ENCODE results near the gene CERK.

Gene CERK

DNA sequence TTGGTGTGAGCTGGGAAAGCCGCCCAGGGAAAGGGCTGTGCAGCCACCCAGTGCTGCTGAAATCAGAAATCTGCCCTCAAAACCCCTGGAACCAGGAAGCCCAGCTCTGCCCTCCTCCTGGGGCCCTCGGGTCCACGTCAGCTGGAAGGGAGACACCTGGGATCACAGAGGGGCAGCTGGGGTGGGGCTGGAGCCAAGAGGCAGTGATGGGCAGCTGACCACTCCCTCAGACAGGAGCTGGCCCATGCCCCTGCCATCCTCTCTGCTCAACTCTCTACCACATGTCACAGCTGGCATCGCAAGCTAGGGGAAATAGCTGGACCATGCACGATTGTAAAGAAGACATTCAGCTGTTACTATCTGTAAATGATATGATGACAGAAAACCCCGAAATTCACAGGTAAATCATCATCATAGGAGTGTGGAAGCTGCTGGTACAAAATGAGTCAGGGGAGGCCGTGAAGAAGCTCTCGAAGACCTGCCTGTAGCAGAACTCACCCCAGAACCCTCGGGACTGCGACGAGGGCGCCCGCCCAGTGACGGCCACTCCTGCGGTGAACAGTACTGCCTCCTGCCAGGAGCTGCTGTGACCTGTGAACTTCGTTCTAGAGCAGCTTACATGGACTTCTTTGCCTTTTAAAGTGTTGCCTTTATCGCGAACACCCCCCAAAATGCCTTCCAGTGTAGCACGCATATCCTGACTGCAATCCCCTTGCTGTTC lies 55.9 kb downstream of the CERK start:
- no peak overlapping the region for H3K56ac ChIP-seq (ENCODE audit: low read length)
- WGBS (ENCODE audit: extremely low coverage, insufficient coverage, low lambda C conversion rate): no CpG with 5 or more reads among the region's 19 CpGs

DNA sequence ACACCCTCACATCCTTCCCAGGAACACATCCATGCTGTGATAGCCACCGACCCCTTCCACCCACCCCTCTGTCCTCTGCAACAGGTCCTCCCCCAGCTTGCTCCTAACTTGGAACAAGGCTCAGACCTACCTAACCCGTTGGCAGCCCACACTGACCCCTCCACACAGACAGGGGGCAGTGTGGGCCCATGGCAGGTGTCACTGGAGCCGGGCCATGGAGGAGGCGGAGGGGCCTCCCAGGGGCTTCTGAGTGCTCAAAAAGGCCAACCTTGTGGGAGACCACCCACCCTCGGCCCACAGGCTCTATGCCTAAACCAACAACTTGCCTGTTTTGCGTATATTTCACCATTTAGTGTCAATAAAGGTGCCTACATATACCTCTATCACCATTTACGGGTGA lies 57.0 kb downstream of the CERK start:
- H3K9ac ChIP-seq (ENCODE audit: low read length): no peak overlapping the region
- no peak overlapping the region for H3K23ac ChIP-seq (ENCODE audit: low read length)
- H3K4me3 ChIP-seq (ENCODE audit: low read length): no peak overlapping the region
- H3K4ac ChIP-seq (ENCODE audit: low read depth, low read length): no peak overlapping the region
- H2BK15ac ChIP-seq (replicated peaks; ENCODE audit: low read depth): no peak overlapping the region
- no peaks in the 10 kb centered on the region for H3K79me2 ChIP-seq (ENCODE audit: control insufficient read depth, insufficient read depth, low read length)
- H4K8ac ChIP-seq (ENCODE audit: low read depth, low read length): no peak overlapping the region
- no peak overlapping the region for H4K5ac ChIP-seq (ENCODE audit: low read length)
- H3K18ac ChIP-seq (ENCODE audit: low read length): no peak overlapping the region
- H3K27me3 ChIP-seq (ENCODE audit: insufficient read depth, low read length, poor library complexity): no peaks in the 10 kb centered on the region
- no peak overlapping the region for H3K56ac ChIP-seq (ENCODE audit: low read length)
- H2BK120ac ChIP-seq (ENCODE audit: low read depth, low read length): no peak overlapping the region
- no peak overlapping the region for H2AK5ac ChIP-seq (ENCODE audit: low read length)
- WGBS (ENCODE audit: extremely low coverage, insufficient coverage, low lambda C conversion rate): no CpG with 5 or more reads among the region's 7 CpGs
- no peak overlapping the region for H3K27ac ChIP-seq (ENCODE audit: low read depth, low read length)
- H3K79me1 ChIP-seq (ENCODE audit: low read length): no peaks in the 10 kb centered on the region
- H3K36me3 ChIP-seq (ENCODE audit: control insufficient read depth, insufficient read depth, low read length): no peaks in the 10 kb centered on the region
- DNase-seq: peak; percentile 48
- H3K4me1 ChIP-seq (ENCODE audit: control insufficient read depth, low read depth, low read length): no peaks in the 10 kb centered on the region
- no peak overlapping the region for H2BK5ac ChIP-seq (ENCODE audit: low read length)
- no peak overlapping the region for H3K4me2 ChIP-seq (ENCODE audit: low read length)

More for the DNA sequence above, 55.9 kb downstream of the CERK start:
- H4K5ac ChIP-seq (ENCODE audit: low read length): no peak overlapping the region
- no peak overlapping the region for H4K8ac ChIP-seq (ENCODE audit: low read depth, low read length)
- H2BK5ac ChIP-seq (ENCODE audit: low read length): no peak overlapping the region
- DNase-seq: no peak
- no peak overlapping the region for H3K23ac ChIP-seq (ENCODE audit: low read length)
- no peaks in the 10 kb centered on the region for H3K27me3 ChIP-seq (ENCODE audit: insufficient read depth, low read length, poor library complexity)
- no peak overlapping the region for H3K4me3 ChIP-seq (ENCODE audit: low read length)
- no peaks in the 10 kb centered on the region for H3K4me1 ChIP-seq (ENCODE audit: control insufficient read depth, low read depth, low read length)
- H3K9ac ChIP-seq (ENCODE audit: low read length): no peak overlapping the region
- H3K27ac ChIP-seq (ENCODE audit: low read depth, low read length): no peak overlapping the region
- H3K79me2 ChIP-seq (ENCODE audit: control insufficient read depth, insufficient read depth, low read length): no peaks in the 10 kb centered on the region
- H2BK120ac ChIP-seq (ENCODE audit: low read depth, low read length): no peak overlapping the region
- peaks cover 2% of the 10 kb centered on the region for H3K36me3 ChIP-seq (ENCODE audit: control insufficient read depth, insufficient read depth, low read length)
- no peak overlapping the region for H3K18ac ChIP-seq (ENCODE audit: low read length)
- H3K4me2 ChIP-seq (ENCODE audit: low read length): no peak overlapping the region
- no peaks in the 10 kb centered on the region for H3K79me1 ChIP-seq (ENCODE audit: low read length)
- H2AK5ac ChIP-seq (ENCODE audit: low read length): no peak overlapping the region
- no peak overlapping the region for H2BK15ac ChIP-seq (replicated peaks; ENCODE audit: low read depth)
- no peak overlapping the region for H3K4ac ChIP-seq (ENCODE audit: low read depth, low read length)

DNA sequence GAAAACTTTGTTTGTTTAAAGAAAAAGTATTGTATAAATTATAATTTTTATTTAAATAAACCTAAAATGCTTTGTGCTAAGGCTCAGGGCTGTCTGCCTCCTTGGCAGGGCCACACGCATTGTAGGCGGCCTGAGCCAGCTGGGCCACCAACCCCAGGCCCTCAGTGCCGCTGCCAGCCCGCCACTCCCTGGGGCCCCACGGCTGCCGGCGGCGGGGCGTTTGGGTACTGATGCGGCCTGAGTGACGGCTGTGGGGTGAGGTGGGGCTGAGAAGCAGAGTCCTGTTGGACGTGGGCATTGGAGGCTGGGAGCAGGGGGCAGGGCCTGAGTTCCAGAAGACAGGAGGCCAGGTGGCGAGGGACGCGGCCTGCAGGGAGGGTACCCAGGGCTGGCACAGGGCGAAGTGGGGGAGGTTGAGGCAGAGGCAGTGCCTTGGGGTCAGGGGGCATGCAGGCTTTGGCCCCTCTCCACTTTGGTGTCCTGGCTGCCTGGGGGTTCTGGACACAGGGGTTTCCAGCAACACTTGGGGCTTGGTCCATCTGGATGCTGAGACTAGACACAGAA lies 58.3 kb downstream of the CERK start:
- Histone ChIP-seq H3K18ac (ENCODE audit: low read length) (no peak overlapping the region), H3K27me3 (ENCODE audit: insufficient read depth, low read length, poor library complexity) (no peaks in the 10 kb centered on the region), H3K4ac (ENCODE audit: low read depth, low read length) (no peak overlapping the region), H4K5ac (ENCODE audit: low read length) (no peak overlapping the region), H3K79me2 (ENCODE audit: control insufficient read depth, insufficient read depth, low read length) (no peaks in the 10 kb centered on the region), H2BK5ac (ENCODE audit: low read length) (no peak overlapping the region), H3K9ac (ENCODE audit: low read length) (no peak overlapping the region), H4K8ac (ENCODE audit: low read depth, low read length) (no peak overlapping the region), H3K79me1 (ENCODE audit: low read length) (no peaks in the 10 kb centered on the region), H3K4me3 (ENCODE audit: low read length) (no peak overlapping the region), H3K56ac (ENCODE audit: low read length) (no peak overlapping the region), H3K4me2 (ENCODE audit: low read length) (no peak overlapping the region), H3K23ac (ENCODE audit: low read length) (no peak overlapping the region), H3K27ac (ENCODE audit: low read depth, low read length) (no peak overlapping the region), H2AK5ac (ENCODE audit: low read length) (no peak overlapping the region), H2BK120ac (ENCODE audit: low read depth, low read length) (no peak overlapping the region), H3K36me3 (ENCODE audit: control insufficient read depth, insufficient read depth, low read length) (no peaks in the 10 kb centered on the region), H3K4me1 (ENCODE audit: control insufficient read depth, low read depth, low read length) (no peaks in the 10 kb centered on the region), H2BK15ac (replicated peaks; ENCODE audit: low read depth) (no peak overlapping the region)
- no peak for DNase-seq
- no CpG with 5 or more reads among the region's 16 CpGs for WGBS (ENCODE audit: extremely low coverage, insufficient coverage, low lambda C conversion rate)

DNA sequence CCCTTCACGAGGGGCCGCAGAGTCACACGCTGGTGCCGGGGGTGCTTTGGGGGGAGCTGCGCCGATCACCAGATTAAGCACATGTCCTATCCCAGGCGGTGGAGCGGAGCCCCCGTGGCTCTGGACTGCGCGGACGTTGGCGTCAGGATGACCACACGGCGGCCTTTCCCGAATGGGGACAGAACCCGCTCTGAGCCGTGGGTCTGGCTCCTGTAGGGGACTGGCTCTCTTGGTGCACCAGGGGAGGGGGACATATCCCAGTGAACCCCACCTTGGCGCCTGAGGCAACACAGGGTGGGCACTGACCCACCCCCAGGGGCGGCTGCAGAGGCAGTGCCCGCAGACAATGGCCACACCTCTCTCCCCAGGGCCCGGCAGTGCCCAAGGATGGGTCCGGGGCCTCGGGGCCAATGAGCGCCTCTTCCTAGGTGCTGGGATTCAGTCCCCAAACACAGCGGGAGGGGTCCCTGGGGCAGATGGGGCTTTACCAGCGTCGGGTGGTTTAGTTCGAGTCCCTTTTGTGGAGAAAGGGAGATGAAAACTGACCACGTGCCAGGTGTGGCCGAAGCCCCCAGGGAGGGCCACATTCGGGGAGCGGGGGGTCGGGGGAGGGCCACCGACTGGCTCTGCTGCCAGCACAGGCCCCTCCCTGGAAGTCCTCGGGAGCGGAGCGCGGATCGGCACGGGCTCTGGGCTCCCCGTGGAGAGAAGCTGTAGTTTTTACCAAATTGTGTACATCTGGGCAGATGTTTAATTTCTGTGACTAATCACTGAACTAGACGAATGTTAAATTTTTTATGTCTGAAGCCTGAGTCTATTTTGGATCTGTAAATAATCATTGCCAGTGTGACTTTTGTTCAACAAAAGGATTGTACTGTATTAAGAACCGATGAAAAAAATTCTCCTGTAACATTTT lies 59.0 kb downstream of the CERK start:
- H2BK120ac ChIP-seq (ENCODE audit: low read depth, low read length): no peak overlapping the region

DNA sequence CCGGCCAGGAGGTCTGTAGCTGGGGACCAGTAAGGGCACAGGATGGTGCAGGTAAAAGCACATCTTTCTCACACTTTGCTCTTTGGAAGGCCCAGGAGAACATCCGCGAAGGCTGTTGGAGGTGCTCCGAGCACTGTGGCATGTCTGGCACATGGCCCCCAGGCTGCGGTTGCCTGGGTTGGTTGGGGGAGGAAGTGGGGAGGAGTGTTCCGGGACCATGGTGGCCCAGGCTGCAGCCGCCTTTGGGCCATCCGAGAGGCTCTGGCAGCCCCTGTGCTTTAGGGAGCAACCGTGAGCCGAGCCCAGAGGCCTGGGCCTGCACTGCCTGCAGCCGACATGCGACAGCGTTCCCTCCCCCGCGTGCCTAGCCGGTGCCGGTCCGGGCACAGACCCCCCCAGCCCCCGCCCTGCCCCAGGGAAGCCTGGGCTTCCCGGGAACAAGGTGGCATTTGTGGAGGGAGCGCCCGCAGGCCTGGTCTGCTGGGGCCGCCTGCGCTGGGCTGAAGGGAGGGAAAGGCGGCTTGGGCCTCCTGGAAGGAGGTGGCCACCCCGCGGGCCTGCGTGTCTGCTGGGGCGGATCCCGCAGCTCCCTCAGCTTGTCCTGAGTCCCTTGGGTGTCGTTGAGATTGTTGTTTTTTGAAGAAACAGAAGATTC lies 59.9 kb downstream of the CERK start:
- no peak overlapping the region for H2BK120ac ChIP-seq (ENCODE audit: low read depth, low read length)
- no peak overlapping the region for H4K8ac ChIP-seq (ENCODE audit: low read depth, low read length)
- no peaks in the 10 kb centered on the region for H3K36me3 ChIP-seq (ENCODE audit: control insufficient read depth, insufficient read depth, low read length)
- H3K79me2 ChIP-seq (ENCODE audit: control insufficient read depth, insufficient read depth, low read length): no peaks in the 10 kb centered on the region
- no peak overlapping the region for H3K27ac ChIP-seq (ENCODE audit: low read depth, low read length)
- WGBS (ENCODE audit: extremely low coverage, insufficient coverage, low lambda C conversion rate): no CpG with 5 or more reads among the region's 31 CpGs
- no peak overlapping the region for H3K9ac ChIP-seq (ENCODE audit: low read length)
- no peak overlapping the region for H2AK5ac ChIP-seq (ENCODE audit: low read length)
- H3K4ac ChIP-seq (ENCODE audit: low read depth, low read length): no peak overlapping the region
- DNase-seq: no peak
- no peak overlapping the region for H4K5ac ChIP-seq (ENCODE audit: low read length)
- H3K56ac ChIP-seq (ENCODE audit: low read length): no peak overlapping the region
- no peaks in the 10 kb centered on the region for H3K79me1 ChIP-seq (ENCODE audit: low read length)
- H3K18ac ChIP-seq (ENCODE audit: low read length): no peak overlapping the region
- no peak overlapping the region for H3K4me2 ChIP-seq (ENCODE audit: low read length)
- H3K4me1 ChIP-seq (ENCODE audit: control insufficient read depth, low read depth, low read length): no peaks in the 10 kb centered on the region
- no peaks in the 10 kb centered on the region for H3K27me3 ChIP-seq (ENCODE audit: insufficient read depth, low read length, poor library complexity)
- H3K4me3 ChIP-seq (ENCODE audit: low read length): no peak overlapping the region
- no peak overlapping the region for H3K23ac ChIP-seq (ENCODE audit: low read length)
- no peak overlapping the region for H2BK5ac ChIP-seq (ENCODE audit: low read length)
- H2BK15ac ChIP-seq (replicated peaks; ENCODE audit: low read depth): no peak overlapping the region

More for the DNA sequence above, 59.0 kb downstream of the CERK start:
- no peak overlapping the region for H2AK5ac ChIP-seq (ENCODE audit: low read length)
- H3K56ac ChIP-seq (ENCODE audit: low read length): no peak overlapping the region
- no peak for DNase-seq
- H3K9ac ChIP-seq (ENCODE audit: low read length): no peak overlapping the region
- H3K18ac ChIP-seq (ENCODE audit: low read length): no peak overlapping the region
- H3K4me2 ChIP-seq (ENCODE audit: low read length): no peak overlapping the region
- H3K23ac ChIP-seq (ENCODE audit: low read length): no peak overlapping the region
- no peak overlapping the region for H4K8ac ChIP-seq (ENCODE audit: low read depth, low read length)
- no peak overlapping the region for H3K27ac ChIP-seq (ENCODE audit: low read depth, low read length)
- H4K5ac ChIP-seq (ENCODE audit: low read length): no peak overlapping the region
- H3K79me2 ChIP-seq (ENCODE audit: control insufficient read depth, insufficient read depth, low read length): no peaks in the 10 kb centered on the region
- H3K4ac ChIP-seq (ENCODE audit: low read depth, low read length): no peak overlapping the region
- H2BK15ac ChIP-seq (replicated peaks; ENCODE audit: low read depth): no peak overlapping the region
- H3K4me3 ChIP-seq (ENCODE audit: low read length): no peak overlapping the region
- no peaks in the 10 kb centered on the region for H3K4me1 ChIP-seq (ENCODE audit: control insufficient read depth, low read depth, low read length)
- H3K27me3 ChIP-seq (ENCODE audit: insufficient read depth, low read length, poor library complexity): no peaks in the 10 kb centered on the region
- WGBS (ENCODE audit: extremely low coverage, insufficient coverage, low lambda C conversion rate): no CpG with 5 or more reads among the region's 44 CpGs
- H3K79me1 ChIP-seq (ENCODE audit: low read length): no peaks in the 10 kb centered on the region
- no peak overlapping the region for H2BK5ac ChIP-seq (ENCODE audit: low read length)
- no peaks in the 10 kb centered on the region for H3K36me3 ChIP-seq (ENCODE audit: control insufficient read depth, insufficient read depth, low read length)
